Pulmonary artery endothelial cell (primary cell): ENCODE data around the gene C1orf21. TPM values are rescaled to one million over a fixed set of nuclear protein-coding genes. Genes with fewer than 3 reads are reported as not detected.

ENCODE experiments used
- DNase-seq: peaks from one replicate; pipeline ENCODE4 v3.0.0-alpha.2; 2011; ENCODE audit warnings: low read depth, low spot score
- total RNA-seq: library from RNA; depleted of rRNA; stranded (reverse); fragments of >200 nt; gene quantifications from 2 replicates; pipeline ENCODE4 v1.2.3, GENCODE V29; 2014

C1orf21 gene
- total RNA-seq, 1 donor from 2014 or later = 26.2 TPM

- no peak for DNase-seq
These were observed 239.5 kb downstream of the C1orf21 start for GRCh38 chr1:184626076-184627006.

GRCh38 chr1:184627007-184627341, 240.1 kb downstream of the C1orf21 start:
- no peak for DNase-seq

DNA sequence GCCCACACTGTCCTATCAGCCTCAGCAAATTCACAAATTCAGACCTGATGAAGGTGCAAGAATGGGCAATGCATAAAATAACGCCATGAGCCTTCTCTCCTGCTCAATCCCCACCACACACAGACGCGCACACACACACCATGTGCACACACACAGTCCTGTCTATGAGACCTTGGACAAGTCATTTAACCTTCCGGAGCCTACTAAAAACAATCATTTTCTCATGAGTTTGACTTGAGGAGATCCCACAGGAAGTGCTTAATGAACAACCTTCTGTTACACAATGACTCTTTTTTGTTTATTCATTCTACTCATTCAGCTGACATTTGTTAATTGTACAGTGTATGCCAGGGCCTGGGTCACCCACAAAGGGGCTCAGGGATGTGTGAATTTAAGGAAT, 242.4 kb downstream of the C1orf21 start:
- DNase-seq = no peak

- DNase-seq = no peak
These were observed 243.8 kb downstream of the C1orf21 start for GRCh38 chr1:184630679-184631060.

DNA sequence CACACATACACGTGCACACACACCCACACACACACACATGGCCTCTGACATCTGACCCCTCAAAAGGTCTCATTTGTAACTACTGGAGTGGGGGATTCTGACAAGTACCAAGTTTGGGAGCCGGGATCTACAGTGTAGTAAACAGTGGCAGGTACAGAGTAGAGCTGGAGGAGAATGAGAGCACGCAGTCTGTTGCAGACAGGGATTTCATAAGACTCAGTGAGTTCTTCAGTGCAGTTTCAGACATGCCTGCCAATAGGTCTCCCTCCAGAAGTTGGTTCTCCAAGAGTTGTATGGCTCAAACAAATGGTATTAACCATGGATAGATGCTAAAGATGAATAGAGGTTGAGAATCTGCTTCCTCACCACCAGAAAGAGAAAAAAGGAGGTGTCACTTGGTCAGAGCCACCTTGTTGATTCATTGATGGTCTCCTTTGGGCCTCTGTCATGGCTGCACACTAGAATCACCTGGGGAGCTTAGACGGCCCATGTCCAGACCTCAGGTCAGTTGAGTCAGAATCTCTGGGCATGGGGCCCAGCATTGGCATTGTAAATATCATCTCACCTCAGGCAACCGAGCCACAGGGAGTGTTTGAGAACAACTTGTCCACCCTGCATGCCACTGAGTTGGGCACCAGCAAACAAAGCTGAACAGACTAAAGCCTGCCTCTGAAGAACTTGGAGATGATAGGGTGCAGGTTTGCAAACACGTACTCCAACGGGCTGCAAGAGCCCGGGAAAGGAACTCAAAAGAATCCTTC, 245.8 kb downstream of the C1orf21 start:
- DNase-seq = no peak

DNA sequence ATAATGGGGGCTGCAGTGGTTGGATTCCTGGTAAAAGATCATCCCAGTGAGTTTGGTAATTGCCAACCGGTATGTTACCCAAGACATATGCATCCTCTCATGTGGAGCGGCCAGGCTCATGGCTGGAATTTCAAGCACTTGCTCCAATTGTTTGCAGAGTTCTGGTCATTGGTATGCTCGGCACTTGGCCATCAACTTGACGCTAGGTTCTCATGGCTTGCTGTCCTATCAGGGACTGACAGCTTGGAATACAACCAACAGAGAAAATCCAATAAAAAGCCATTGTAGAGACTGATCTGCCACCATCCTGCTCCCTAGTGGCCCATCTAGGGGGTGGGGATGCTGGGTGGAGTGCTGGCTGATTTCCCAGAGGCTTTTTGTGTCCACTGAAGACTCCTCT, 247.0 kb downstream of the C1orf21 start:
- DNase-seq = no peak

- DNase-seq = no peak
These were observed 247.5 kb downstream of the C1orf21 start for GRCh38 chr1:184634296-184634695.

DNA sequence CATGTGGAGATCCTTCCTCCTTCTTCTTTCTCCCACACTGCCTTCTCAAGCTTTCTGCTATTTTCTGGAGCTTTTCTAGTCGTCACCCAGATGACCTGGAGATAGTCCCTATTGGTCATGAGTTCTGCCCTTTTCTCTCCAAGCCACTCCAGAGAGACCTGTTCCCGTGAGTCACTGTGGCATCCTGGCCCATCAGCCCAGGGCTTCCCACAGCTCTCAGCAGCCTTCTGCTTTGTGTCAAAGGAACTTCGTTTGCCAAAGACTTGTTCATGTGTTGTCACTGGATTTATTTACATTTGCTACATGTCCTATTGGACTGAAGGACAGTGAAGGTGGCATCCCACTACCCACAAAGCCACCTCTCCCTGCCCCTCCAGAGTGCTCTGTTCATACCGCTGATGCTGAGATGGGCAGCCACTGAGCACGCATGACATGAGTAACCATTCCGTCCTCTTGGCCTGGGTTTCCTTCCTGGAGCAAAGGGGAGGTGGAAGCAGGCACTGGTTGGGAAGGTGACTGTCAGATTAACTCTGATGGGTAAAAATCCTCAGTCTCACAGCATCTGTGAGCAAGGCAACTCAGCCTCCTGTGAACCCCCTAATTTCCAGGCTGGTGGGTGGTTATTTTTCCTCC, 248.6 kb downstream of the C1orf21 start:
- no peak for DNase-seq

DNA sequence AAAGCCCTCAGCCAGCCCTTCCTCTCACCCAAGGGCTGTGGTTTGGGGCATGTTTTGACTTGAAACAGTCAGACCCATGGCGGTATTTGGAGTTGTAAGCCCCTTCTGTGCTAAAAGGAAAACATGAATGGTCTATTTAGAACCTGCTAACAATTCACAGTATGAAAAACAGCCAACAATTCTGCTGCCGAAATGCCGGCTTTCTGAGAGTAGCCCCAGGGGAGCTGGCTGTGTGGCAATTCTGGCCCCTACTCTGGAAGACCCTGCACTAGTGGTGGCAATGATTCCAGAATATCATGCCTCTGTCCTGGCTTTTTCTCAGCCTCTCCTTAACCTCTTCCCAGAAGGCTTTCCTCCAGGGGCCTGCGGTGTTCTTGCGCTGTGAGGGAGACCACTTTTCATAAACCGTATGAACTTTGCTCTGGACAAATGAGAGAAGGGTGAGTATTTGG, 249.2 kb downstream of the C1orf21 start:
- no peak for DNase-seq

- no peak for DNase-seq
These were observed 250.9 kb downstream of the C1orf21 start for GRCh38 chr1:184637664-184638240.

DNA sequence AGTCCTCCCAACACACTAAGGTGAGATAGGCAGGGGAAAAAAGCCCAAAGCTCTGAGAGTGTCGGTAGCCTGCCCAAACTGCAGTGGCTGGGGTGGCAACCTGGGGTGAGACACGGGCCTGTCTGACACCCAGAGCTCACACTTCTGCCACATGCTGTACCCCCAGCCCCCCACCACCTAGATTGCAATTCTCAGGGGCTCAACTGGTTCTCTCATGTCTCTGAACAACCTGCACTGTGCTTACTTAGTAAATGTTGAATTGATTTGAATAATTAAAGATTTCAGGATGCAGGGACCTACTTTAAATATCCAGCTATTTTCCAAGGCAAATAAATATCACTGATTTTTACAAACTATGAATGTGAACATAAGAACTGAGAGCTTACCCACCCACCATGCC, 252.4 kb downstream of the C1orf21 start:
- no peak for DNase-seq

- DNase-seq = no peak
These were observed 253.7 kb downstream of the C1orf21 start for GRCh38 chr1:184640505-184640904.

GRCh38 chr1:184641894-184642293, 255.1 kb downstream of the C1orf21 start:
- no peak for DNase-seq

GRCh38 chr1:184643661-184644060, 256.8 kb downstream of the C1orf21 start:
- DNase-seq = no peak

- DNase-seq = no peak
These were observed 257.9 kb downstream of the C1orf21 start for GRCh38 chr1:184644771-184645170.

DNA sequence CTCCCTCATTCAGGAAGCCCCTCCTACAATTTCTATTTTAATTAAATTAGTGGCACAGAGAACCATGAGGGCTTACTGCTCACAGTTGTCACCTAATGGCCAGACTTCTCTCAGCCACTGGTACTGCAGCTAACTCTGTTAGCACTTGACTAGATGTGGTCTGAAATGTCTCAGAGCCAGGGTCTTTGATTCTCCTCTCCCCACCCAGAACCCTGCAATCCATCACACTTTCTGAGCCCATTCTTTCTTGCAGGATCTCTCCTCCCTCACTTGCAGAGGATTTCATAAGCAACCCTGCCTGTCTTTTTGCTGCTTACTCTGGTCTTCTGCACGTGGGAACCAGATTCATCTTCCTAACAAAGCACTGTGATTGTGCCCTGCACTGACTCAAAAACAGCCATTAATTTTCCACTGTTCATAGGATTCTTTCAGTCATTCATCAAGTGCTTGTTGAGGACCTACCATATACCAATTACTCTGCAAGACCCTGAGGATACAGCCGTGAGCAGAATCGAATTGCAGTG, 259.4 kb downstream of the C1orf21 start:
- DNase-seq = no peak

DNA sequence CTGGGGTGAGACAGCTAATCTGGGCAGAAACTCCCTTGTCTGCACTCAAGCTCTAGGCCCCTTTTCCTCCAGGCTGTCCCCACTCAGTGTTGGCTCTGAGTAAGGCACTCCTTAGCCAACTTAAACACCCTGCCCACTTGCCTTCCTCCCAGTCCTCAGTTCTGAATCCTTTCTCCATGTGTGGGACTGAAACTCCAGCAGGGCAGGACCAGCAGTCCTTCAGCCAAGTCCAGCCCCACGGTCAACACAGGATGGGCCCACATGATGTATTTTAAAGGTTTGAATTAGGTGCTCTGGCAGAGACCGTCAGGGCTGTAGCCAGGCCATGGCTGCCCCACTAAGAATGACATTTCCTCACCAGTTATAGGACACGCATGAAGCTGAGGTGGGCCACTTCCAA, 260.0 kb downstream of the C1orf21 start:
- DNase-seq = no peak

DNA sequence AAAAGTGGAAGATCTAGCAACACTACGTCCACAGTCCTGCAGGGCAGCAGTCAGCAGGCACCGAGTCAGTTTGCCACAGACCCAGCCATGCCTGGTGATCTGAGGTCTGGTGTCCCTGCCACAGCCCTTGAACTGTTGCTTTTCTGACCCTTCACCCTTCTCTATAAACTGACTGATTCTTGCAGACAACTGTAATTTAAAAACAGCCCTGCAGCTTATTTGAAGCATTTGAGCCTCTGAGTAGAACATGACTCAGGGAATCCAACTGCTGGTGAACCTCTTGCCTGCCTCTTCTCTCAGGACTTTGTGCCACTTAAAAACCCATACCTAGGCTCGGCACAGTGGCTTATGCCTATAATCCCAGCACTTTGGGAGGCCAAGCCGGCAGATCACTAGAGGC, 260.6 kb downstream of the C1orf21 start:
- no peak for DNase-seq

DNA sequence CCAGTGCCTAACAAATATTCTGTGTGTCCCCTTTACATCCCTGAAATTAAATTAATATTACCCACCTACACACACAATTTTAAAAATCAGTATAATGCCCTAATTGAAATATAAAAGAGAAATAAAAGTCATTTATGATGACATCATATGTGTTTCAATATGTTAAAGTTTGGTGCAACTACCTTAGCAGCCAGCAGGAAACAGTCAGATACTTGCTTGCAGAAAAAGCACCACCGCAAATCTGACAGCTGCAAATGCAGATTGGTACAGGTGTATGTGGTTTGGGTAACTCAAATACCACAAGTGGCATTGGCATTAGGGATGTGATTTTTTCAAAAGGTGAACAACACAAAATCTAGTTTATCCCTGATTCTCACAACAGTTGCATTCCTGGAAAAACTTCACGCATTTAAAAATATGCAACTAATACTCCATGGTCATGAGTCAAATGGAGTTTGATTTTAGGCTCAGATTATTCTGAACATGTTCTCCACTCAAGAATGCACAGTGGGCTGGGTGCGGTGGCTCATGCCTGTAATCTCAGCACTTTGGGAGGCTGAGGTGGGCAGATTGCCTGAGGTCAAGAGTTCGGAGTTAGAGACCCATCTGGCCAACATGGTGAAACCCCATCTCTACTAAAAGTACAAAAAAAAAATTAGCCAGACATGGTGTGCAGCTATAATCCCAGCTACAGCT, 261.5 kb downstream of the C1orf21 start:
- DNase-seq = no peak

DNA sequence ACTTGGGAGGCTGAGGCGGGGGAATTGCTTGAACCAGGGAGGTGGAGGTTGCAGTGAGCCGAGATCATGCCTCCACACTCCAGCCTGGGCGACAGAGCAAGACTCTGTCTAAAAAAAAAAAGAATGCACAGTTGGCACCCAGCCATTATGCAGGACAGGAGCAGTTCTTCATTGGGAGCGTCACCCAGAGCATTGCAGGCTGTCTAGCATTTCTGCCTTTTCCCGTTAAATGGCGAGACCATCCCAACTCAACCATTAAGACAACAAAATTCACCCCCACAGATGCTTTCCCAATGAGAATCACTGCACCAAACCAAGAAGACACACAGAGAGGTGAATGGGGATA, 262.0 kb downstream of the C1orf21 start:
- DNase-seq = no peak

DNA sequence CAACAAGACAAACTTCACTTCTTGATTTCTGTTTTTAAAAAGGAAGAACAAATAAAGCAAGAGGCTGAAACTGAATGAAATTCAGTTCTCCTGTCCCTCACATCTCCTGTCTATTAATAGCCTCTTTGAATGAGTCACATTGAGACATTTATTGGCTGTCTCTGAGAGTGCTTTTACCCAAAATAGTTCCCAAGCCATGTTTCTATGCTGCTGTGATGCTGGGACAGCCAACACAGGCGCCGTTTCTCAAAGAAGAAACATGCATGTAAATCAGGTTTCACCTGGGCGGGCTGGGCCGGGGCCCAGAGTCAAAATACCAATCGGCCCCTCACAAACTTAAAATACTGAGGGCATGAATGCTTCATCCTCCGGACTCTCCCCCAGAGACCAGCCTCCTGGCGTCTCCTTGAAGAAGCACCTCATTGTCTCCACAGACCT, 262.6 kb downstream of the C1orf21 start:
- DNase-seq = no peak
